Brain microvascular endothelial cell (primary cell): Measurements from ENCODE around the gene MIGA2.

Experiments
- DNase-seq: peaks from one replicate; pipeline ENCODE4 v3.0.0-alpha.2; 2020
- H3K27ac ChIP-seq: fragments of 250-450 bp; sonication (Bioruptor Pico); 2 replicates; pipeline ENCODE4 v1.5.1; 2020; ENCODE audit warnings: mild to moderate bottlenecking, moderate library complexity
- H3K27me3 ChIP-seq: fragments of 250-450 bp; sonication (Bioruptor Pico); replicated peaks from 2 replicates; pipeline ENCODE4 v1.5.1; 2020; ENCODE audit warnings: mild to moderate bottlenecking
- H3K36me3 ChIP-seq: fragments of 250-450 bp; sonication (Bioruptor Pico); replicated peaks from 2 replicates; pipeline ENCODE4 v1.5.1; 2020; ENCODE audit warnings: mild to moderate bottlenecking
- H3K4me3 ChIP-seq: 2 replicates; pipeline ENCODE4 v1.5.1; 2011; ENCODE audit warnings: low read depth, mild to moderate bottlenecking, control low read depth, low read length, moderate library complexity
- CTCF ChIP-seq: IDR thresholded peaks from 2 replicates; pipeline ENCODE4 v1.5.1; 2011; ENCODE audit warnings: low read depth, mild to moderate bottlenecking, moderate library complexity, low read length, control low read depth, inconsistent platforms; ENCODE audit errors: missing control alignments
- in situ Hi-C: cut with HindIII; loops from 2 replicates; pipeline ENCODE4 v1.10.0; 2017; ENCODE audit warnings: low sequenced_read_pairs, low pct_ligation_motif_present

Gene MIGA2

GRCh38 chr9:129093602-129094386, 57.4 kb downstream of the MIGA2 start:
- no peak overlapping the region for H3K4me3 ChIP-seq
- H3K27ac ChIP-seq = no peak overlapping the region
- H3K36me3 ChIP-seq = peaks cover 12% of the 10 kb centered on the region
- TF ChIP-seq CTCF = no peak
- no peak for DNase-seq
- in situ Hi-C loops = no loop called here
- H3K27me3 ChIP-seq = no peaks in the 10 kb centered on the region

GRCh38 chr9:129094387-129095169, 58.2 kb downstream of the MIGA2 start:
- TF ChIP-seq CTCF = no peak
- no peaks in the 10 kb centered on the region for H3K27me3 ChIP-seq
- no peak overlapping the region for H3K27ac ChIP-seq
- DNase-seq = no peak
- H3K4me3 ChIP-seq = no peak overlapping the region
- peaks cover 11% of the 10 kb centered on the region for H3K36me3 ChIP-seq
- in situ Hi-C loops = no loop called here

- Histone ChIP-seq H3K27me3 (no peaks in the 10 kb centered on the region), H3K27ac (no peak overlapping the region), H3K36me3 (peaks cover 6% of the 10 kb centered on the region), H3K4me3 (no peak overlapping the region)
- DNase-seq = no peak
- TF ChIP-seq CTCF = no peak
- in situ Hi-C loops = no loop called here
These were observed 58.8 kb downstream of the MIGA2 start for GRCh38 chr9:129095170-129095667.

GRCh38 chr9:129095908-129096307, 59.5 kb downstream of the MIGA2 start:
- no peak for DNase-seq
- no peak for TF ChIP-seq CTCF
- Histone ChIP-seq H3K27me3 (no peaks in the 10 kb centered on the region), H3K36me3 (peaks cover 6% of the 10 kb centered on the region), H3K27ac (no peak overlapping the region), H3K4me3 (no peak overlapping the region)
- in situ Hi-C loops = no loop called here

GRCh38 chr9:129097671-129098306, 61.4 kb downstream of the MIGA2 start:
- no peak for TF ChIP-seq CTCF
- DNase-seq = no peak
- in situ Hi-C loops = no loop called here
- Histone ChIP-seq H3K27ac (no peak overlapping the region), H3K36me3 (peaks cover 6% of the 10 kb centered on the region), H3K27me3 (no peaks in the 10 kb centered on the region), H3K4me3 (no peak overlapping the region)
